Heart right ventricle (tissue), 16 donors: ENCODE results near the gene NFATC1. TPM values are rescaled to one million over a fixed set of nuclear protein-coding genes. Genes with fewer than 3 reads are reported as not detected.

Source experiments
- ATAC-seq, 8 donors: fragments of 200-7000 bp; cut with Tn5 transposase; one replicate each; pipeline ENCODE4 v1.9.1; 2020; ENCODE audit warnings: mild to moderate bottlenecking in 8 of 8, moderate library complexity in 8 of 8, moderate number of reproducible peaks in 1 of 8
- DNase-seq, 2 donors: peaks; one replicate each; pipeline ENCODE4 v3.0.0-alpha.2; 2020
- H3K27ac ChIP-seq, 10 donors: fragments of 200-600 bp; sonication (generic) in 2 of 10; one replicate each; pipeline versions ENCODE4 v1.5.0 to v1.8.0; 2020 to 2022; ENCODE audit warnings: mild to moderate bottlenecking in 3 of 10
- H3K27me3 ChIP-seq, 7 donors: fragments of 200-600 bp; one replicate each; pipeline ENCODE4 v1.8.0; 2021 to 2022; ENCODE audit warnings: mild to moderate bottlenecking in 2 of 7
- H3K36me3 ChIP-seq, 9 donors: fragments of 200-600 bp; sonication (generic) in 1 of 9; one replicate each; pipeline versions ENCODE4 v1.5.0 to v1.8.0; 2020 to 2022; ENCODE audit warnings: mild to moderate bottlenecking in 2 of 9
- H3K4me1 ChIP-seq, 9 donors: fragments of 200-600 bp; sonication (generic) in 1 of 9; one replicate each; pipeline versions ENCODE4 v1.5.0 to v1.8.0; 2020 to 2022; ENCODE audit warnings: mild to moderate bottlenecking in 4 of 9
- H3K4me3 ChIP-seq, 10 donors: fragments of 200-600 bp; sonication (generic) in 2 of 10; one replicate each; pipeline versions ENCODE4 v1.5.0 to v1.8.0; 2020 to 2022; ENCODE audit warnings: mild to moderate bottlenecking in 7 of 10, moderate library complexity in 2 of 10
- H3K9me3 ChIP-seq, 11 donors: fragments of 200-600 bp in 10 of 11; sonication (generic) in 2 of 11; one replicate each; pipeline versions ENCODE4 v1.5.0 to v1.8.0; 2013 to 2022; ENCODE audit warnings: mild to moderate bottlenecking in 2 of 11, control low read depth in 1 of 11, moderate library complexity in 1 of 11
- CTCF ChIP-seq, 9 donors: fragments of 200-600 bp; sonication (generic) in 2 of 9; IDR thresholded peaks; one replicate each; pipeline versions ENCODE4 v1.5.0 to v1.8.0; 2021 to 2022; ENCODE audit warnings: antibody characterized with exemption in 9 of 9, mild to moderate bottlenecking in 5 of 9, moderate library complexity in 1 of 9
- WGBS, 2 donors: extraction: QIAGEN DNeasy Blood & Tissue Kit; methylation state at CpG; one replicate each; pipeline ENCODE4 v1.1.7; 2013; ENCODE audit warnings: inconsistent platforms in 1 of 2; 5-methylcytosine and 5-hydroxymethylcytosine counted together
- intact Hi-C, 10 donors: fragments of 100-400 bp; cut with DNase I; formaldehyde crosslinking; loops; one replicate each; pipeline versions ENCODE4 v1.11.1 to v1.14.2; 2022
- polyA plus RNA-seq, 2 donors: library from polyadenylated mRNA; stranded (reverse); fragments of 200-250 nt; gene quantifications; one replicate each; pipeline ENCODE4 v1.2.3, GENCODE V29; 2013
- total RNA-seq, 10 donors: library from RNA; stranded (reverse); fragmentation: NEBNext Ultra II Directional in 3 of 10; extraction: Animal tissue kit (Norgen Biotek cat#: 25700) in 3 of 10; gene quantifications; one replicate each; pipeline versions ENCODE4 v1.2.1 to v1.2.4, GENCODE V29; 2021 to 2023
- donor health status: Arrhythmogenic right ventricular cardiomyopathy.
- donor health status: ischemic (EF 13 %, LVEDD 7.1; RV severe dilation, severe dysfunction).
- donor health status: healthy with polysubstance abuse.
- donor health status: DM: no; HTN: yes; CAD: no.
- donor health status: DM: no; HTN: no; CAD: no.
- donor health status: ischemic (EF 25% LVEDD 6.9; RV normal size, moderate dysfunction).
- donor health status: ischemic (EF 25% LVEDD 5.7; RV mildly dilated, moderate dysfunction).
- donor health status: healthy.
- donor health status: DM: yes; HTN: yes; CAD: no.
- donor health status: Ischemic cardiomyopathy.
- donor health status: ischemic (EF 35%, LVEDD 5.7; RV mildly dilated, moderate dysfunction).
- donor health status: nonischemic (EF 11% LVEDD 7.7; RV severe dilation, severe dysfunction).
- donor health status: DM: yes; HTN: yes; CAD: no.
- donor health status: PGD.
- donor health status: ischemic (EF 29% LVEDD 5.4; RV normal size, mild dysfunction).
- donor health status: nonischemic (EF 23%, LVEDD 6.1; RV moderate dilation, normal function).

NFATC1 gene
- total and polyA plus RNA-seq, 12 donors: 6.3 to 23.8 (median 18.6) TPM

DNA sequence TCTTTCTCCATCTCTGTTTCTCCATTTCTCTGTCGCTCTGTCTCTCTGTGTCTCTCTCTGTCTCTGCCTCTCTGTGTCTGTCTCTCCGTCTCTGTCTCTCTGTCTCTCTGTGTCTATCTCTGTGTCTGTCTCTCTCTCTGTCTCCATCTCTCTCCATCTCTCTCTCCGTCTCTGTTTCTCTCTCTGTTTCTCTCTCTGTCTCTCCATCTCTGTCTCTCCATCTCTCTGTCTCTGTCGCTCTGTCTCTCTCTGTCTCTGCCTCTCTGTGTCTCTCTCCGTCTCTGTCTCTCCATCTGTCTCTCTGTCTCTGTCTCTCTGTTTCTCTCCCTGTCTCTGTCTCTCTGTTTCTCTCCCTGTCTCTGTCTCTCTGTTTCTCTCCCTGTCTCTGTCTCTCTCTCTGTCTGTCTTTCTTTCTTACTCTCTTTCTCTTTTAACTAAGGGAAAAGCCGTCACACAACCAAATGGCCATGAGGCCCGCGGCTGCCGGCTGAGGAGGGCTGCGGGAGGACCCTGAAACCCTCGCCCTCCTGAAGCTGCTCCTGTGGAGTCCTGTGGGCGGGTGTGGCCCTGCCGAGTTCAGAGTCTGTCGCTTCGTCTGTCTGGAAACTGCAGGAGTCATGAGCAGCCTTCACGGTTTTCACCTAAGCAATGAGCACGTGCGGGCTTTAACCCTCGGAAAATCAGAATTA, 29.3 kb downstream of the NFATC1 start:
- peaks cover 0 to 25% (median 13%) of the 10 kb centered on the region in 9 donors for H3K4me1 ChIP-seq
- H3K27ac ChIP-seq: no peak overlapping the region

DNA sequence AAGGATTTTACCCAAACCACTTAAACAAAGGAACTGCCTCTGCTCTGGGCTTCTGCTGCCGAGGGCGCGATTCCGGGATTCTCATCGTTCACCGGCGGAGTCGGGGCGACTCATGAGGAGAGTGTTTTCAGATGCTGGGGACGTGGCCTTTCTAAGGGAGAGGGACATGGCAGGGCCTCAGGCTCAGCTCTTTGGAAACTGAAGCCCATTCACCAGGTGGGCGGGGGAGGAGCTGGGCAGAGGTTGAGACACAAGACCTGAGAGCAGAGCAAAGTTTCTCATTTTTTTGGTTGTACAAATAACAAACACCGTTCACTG, 29.8 kb downstream of the NFATC1 start:
- DNase-seq (no peak), ATAC-seq (no peak)
- no peaks in the 10 kb centered on the region for H3K9me3 ChIP-seq
- TF ChIP-seq CTCF (IDR thresholded peaks at IDR 0.05): no peak
- peaks cover 0 to 34% (median 0%) of the 10 kb centered on the region in 9 donors for H3K36me3 ChIP-seq
- H3K27me3 ChIP-seq: no peaks in the 10 kb centered on the region
- 89 to 90% methylated on average over 12 of the region's 12 CpGs for WGBS, 2 donors
- no peak overlapping the region for H3K4me3 ChIP-seq
- intact Hi-C loops: no loop called here
- H3K27ac ChIP-seq: no peak overlapping the region
- peaks cover 0 to 25% (median 13%) of the 10 kb centered on the region in 9 donors for H3K4me1 ChIP-seq

More for the DNA sequence above, 29.3 kb downstream of the NFATC1 start:
- DNase-seq: no peak
- ATAC-seq: no peak
- no peak for TF ChIP-seq CTCF (IDR thresholded peaks at IDR 0.05)
- Histone ChIP-seq H3K4me3 (no peak overlapping the region), H3K9me3 (no peaks in the 10 kb centered on the region), H3K36me3 (peaks cover 0 to 35% (median 0%) of the 10 kb centered on the region in 9 donors), H3K27me3 (no peaks in the 10 kb centered on the region)
- WGBS, 2 donors: 92 to 94% methylated on average over 19 of the region's 19 CpGs
- intact Hi-C loops: no loop called here

GRCh38 chr18:79426376-79427300, 30.9 kb downstream of the NFATC1 start:
- peak in 1 of 8 donors; percentile 9 for ATAC-seq
- Histone ChIP-seq H3K27ac (no peak overlapping the region), H3K36me3 (peaks cover 0 to 23% (median 0%) of the 10 kb centered on the region in 9 donors), H3K4me1 (peaks cover 0 to 25% (median 13%) of the 10 kb centered on the region in 9 donors), H3K4me3 (no peak overlapping the region), H3K27me3 (no peaks in the 10 kb centered on the region), H3K9me3 (no peaks in the 10 kb centered on the region)
- no peak for TF ChIP-seq CTCF (IDR thresholded peaks at IDR 0.05)
- intact Hi-C loops: no loop called here
- WGBS, 2 donors: 89% methylated on average over 37 of the region's 37 CpGs
- DNase-seq: no peak

DNA sequence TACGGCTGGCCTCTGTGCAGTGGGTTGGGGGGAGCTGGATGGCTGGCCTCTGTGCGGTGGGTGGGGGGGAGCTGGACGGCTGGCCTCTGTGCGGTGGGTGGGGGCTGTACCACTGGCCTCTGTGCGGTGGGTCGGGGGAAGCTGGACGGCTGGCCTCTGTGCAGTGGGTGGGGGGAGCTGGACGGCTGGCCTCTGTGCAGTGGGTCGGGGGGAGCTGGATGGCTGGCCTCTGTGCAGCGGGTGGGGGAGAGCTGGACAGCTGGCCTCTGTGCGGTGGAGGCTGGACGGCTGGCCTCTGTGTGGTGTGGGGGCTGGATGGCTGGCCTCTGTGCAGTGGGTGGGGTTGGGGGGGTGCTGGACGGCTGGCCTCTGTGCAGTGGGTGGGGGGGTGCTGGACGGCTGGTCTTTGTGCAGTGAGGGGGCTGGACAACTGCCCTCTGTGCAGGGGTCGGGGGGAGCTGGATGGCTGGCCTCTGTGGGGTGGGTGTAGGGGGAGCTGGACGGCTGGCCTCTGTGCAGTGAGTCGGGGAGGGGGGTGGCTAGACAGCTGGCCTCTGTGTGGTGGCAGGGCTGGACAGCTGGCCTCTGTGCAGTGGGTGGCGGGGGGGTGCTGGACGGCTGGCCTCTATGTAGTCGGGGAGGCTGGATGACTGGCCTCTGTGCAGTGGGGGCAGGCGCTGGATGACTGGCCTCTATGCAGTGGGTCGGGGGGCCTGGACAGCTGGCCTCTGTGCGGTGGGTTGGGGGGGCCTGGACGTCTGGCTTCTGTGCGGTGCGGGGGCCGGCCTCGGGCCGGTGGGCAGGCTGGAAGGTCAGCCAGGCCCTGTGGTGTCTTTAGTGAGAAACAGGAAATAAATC, 31.9 kb downstream of the NFATC1 start:
- TF ChIP-seq CTCF (IDR thresholded peaks at IDR 0.05): no peak
- peak in 3 of 8 donors; percentile 4 to 14 (median 14) for ATAC-seq
- Histone ChIP-seq H3K27me3 (no peaks in the 10 kb centered on the region), H3K4me3 (no peak overlapping the region), H3K9me3 (no peaks in the 10 kb centered on the region), H3K36me3 (peaks cover 0 to 16% (median 0%) of the 10 kb centered on the region in 9 donors), H3K27ac (no peak overlapping the region), H3K4me1 (peaks cover 0 to 22% (median 9%) of the 10 kb centered on the region in 9 donors)
- 82% methylated on average over 29 of the region's 29 CpGs for WGBS, 2 donors
- intact Hi-C loops: no loop called here
- DNase-seq: no peak
